Loucy (cell line): ENCODE data around the gene CD248.
A peak's percentile ranks its signal among the peaks of the same experiment; 100 is the strongest.

Experiments
- H2AFZ ChIP-seq: fragments of 200-600 bp; sonication (generic); 2 replicates; pipeline ENCODE4 v1.6.0; 2016; ENCODE audit warnings: antibody characterized with exemption, mild to moderate bottlenecking, low read length, moderate library complexity
- H3F3A ChIP-seq: fragments of 200-600 bp; 2 replicates; pipeline ENCODE4 v1.6.0; 2016; ENCODE audit warnings: antibody characterized with exemption, low read depth, mild to moderate bottlenecking
- H3K27me3 ChIP-seq: fragments of 200-600 bp; sonication (generic); 2 replicates; pipeline ENCODE4 v1.6.1; 2014; ENCODE audit warnings: low read length, mild to moderate bottlenecking; ENCODE audit not compliant: insufficient read depth, poor library complexity, severe bottlenecking
- H3K36me3 ChIP-seq: fragments of 200-600 bp; sonication (generic); 2 replicates; pipeline ENCODE4 v1.6.1; 2016; ENCODE audit warnings: low read length; ENCODE audit not compliant: insufficient read depth
- H3K4me1 ChIP-seq: fragments of 200-600 bp; sonication (generic); 2 replicates; pipeline ENCODE4 v1.5.1; 2014; ENCODE audit warnings: low read length, mild to moderate bottlenecking; ENCODE audit not compliant: insufficient read depth, poor library complexity, severe bottlenecking
- H3K4me2 ChIP-seq: fragments of 200-600 bp; sonication (generic); 2 replicates; pipeline ENCODE4 v1.6.0; 2014; ENCODE audit warnings: antibody characterized with exemption, low read length, low read depth, mild to moderate bottlenecking; ENCODE audit not compliant: poor library complexity, severe bottlenecking
- H3K4me3 ChIP-seq: fragments of 200-600 bp; sonication (generic); 2 replicates; pipeline ENCODE4 v1.5.1; 2014; ENCODE audit warnings: low read length, mild to moderate bottlenecking, mixed read lengths; ENCODE audit not compliant: poor library complexity, severe bottlenecking
- H3K79me2 ChIP-seq: fragments of 200-600 bp; sonication (generic); 2 replicates; pipeline ENCODE4 v1.6.1; 2014; ENCODE audit warnings: low read length; ENCODE audit not compliant: insufficient read depth
- H3K9ac ChIP-seq: fragments of 200-600 bp; sonication (generic); 2 replicates; pipeline ENCODE4 v1.6.0; 2014; ENCODE audit warnings: mild to moderate bottlenecking, low read depth, low read length, moderate library complexity; ENCODE audit not compliant: poor library complexity, severe bottlenecking
- H3K9me2 ChIP-seq: fragments of 200-600 bp; sonication (generic); replicated peaks from 2 replicates; pipeline ENCODE4 v1.6.1; 2016; ENCODE audit warnings: low read depth, low read length, mixed read lengths
- H3K9me3 ChIP-seq: fragments of 200-600 bp; sonication (generic); 2 replicates; pipeline ENCODE4 v1.6.1; 2014; ENCODE audit warnings: mild to moderate bottlenecking, antibody characterized with exemption, low read length, low read depth; ENCODE audit not compliant: insufficient read depth
- H4K20me1 ChIP-seq: fragments of 200-600 bp; sonication (generic); 2 replicates; pipeline ENCODE4 v1.6.0; 2014; ENCODE audit warnings: antibody characterized with exemption, low read length, mild to moderate bottlenecking; ENCODE audit not compliant: insufficient read depth, poor library complexity, severe bottlenecking
- EZH2phosphoT487 ChIP-seq: fragments of 200-600 bp; IDR thresholded peaks from 2 replicates; pipeline ENCODE4 v1.6.1; 2018; ENCODE audit warnings: antibody characterized with exemption, mild to moderate bottlenecking, moderate library complexity, borderline replicate concordance
- TF ChIP-seq, protein P1 (sequence below): fragments of 200-600 bp; sonication (generic); conservative IDR thresholded peaks from 2 replicates; pipeline ENCODE4 v1.5.1; 2014; ENCODE audit warnings: mild to moderate bottlenecking, antibody characterized with exemption, low read length

Gene CD248

DNA sequence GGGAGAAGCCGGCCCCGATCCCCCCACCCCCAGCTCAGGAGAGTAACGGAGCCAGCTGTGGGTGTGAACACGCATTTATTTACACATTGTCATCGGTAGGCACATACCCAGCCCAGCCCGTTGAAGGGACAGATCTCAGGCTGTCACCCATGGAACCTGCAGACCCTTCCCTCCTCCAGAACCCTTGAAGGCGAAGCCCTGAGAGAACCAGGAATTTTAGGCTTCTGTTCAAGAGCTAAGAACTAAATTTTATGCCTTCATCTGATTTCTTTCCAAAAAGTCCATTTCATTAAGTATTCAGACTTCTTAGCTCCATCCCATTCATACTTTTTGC lies 28.4 kb upstream of the CD248 start:
- H2AFZ ChIP-seq, result peak overlapping the region; percentile 78
- peaks cover 29% of the 10 kb centered on the region for H3K79me2 ChIP-seq
- H3F3A ChIP-seq, result peaks cover 3% of the 10 kb centered on the region; the same call in 1 of the 2 replicates
- no peaks in the 10 kb centered on the region for H3K9me3 ChIP-seq
- peaks cover 4% of the 10 kb centered on the region; the same call in 1 of the 2 replicates for H3K36me3 ChIP-seq
- peaks cover 7% of the 10 kb centered on the region for H4K20me1 ChIP-seq
- TF ChIP-seq, protein P1, sequence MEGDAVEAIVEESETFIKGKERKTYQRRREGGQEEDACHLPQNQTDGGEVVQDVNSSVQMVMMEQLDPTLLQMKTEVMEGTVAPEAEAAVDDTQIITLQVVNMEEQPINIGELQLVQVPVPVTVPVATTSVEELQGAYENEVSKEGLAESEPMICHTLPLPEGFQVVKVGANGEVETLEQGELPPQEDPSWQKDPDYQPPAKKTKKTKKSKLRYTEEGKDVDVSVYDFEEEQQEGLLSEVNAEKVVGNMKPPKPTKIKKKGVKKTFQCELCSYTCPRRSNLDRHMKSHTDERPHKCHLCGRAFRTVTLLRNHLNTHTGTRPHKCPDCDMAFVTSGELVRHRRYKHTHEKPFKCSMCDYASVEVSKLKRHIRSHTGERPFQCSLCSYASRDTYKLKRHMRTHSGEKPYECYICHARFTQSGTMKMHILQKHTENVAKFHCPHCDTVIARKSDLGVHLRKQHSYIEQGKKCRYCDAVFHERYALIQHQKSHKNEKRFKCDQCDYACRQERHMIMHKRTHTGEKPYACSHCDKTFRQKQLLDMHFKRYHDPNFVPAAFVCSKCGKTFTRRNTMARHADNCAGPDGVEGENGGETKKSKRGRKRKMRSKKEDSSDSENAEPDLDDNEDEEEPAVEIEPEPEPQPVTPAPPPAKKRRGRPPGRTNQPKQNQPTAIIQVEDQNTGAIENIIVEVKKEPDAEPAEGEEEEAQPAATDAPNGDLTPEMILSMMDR, result no peak
- TF ChIP-seq EZH2phosphoT487, result no peak
- H3K27me3 ChIP-seq, result no peaks in the 10 kb centered on the region
- peak overlapping the region; percentile 84 for H3K9ac ChIP-seq
- H3K4me3 ChIP-seq, result peak overlapping the region; percentile 83
- peak overlapping the region; percentile 91 for H3K4me2 ChIP-seq
- H3K9me2 ChIP-seq, result no peaks in the 10 kb centered on the region
- H3K4me1 ChIP-seq, result peaks cover 28% of the 10 kb centered on the region

DNA sequence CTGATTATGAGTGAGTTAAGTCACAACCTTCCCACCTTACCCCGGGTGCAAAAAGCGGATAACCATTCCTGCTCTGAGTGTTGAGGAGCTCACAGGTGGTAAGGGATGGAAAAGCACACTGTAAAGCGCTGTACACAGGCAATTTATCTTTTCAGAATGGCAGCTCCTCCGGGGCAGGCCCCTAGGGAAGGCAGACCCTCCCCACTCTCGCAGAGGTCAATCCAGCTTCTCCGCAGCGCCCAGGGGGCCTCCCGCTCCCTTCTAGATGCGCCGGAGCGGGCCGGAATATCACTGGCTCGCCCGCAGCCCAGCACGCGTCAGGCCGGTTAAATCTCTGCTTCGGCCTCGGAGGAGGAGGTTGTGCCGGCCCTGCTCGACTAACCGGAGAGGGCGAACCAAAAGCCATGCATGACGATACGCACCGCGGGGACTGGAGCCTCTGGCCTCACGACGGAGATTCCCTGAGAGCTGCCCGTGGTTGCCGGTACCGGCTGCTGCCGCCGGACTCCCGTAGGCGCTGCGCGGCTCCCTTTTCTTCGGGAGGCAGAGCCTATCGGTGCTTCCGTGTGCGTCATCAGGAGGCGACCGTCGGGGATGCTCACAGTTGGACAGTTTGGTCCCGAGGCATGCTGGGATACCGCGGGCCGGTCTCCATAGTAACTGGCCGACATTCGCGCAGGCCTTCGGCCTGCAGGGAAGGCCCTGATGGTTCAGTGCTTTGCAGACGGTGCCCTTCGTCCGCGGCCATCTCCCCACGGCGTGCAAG lies 27.9 kb upstream of the CD248 start, which contains the start of gene BRMS1:
Gene BRMS1, minus strand, starts transcription at position 555 of the 766 bp plus-strand sequence. CDS start 2,870 bp downstream, outside the sequence.
- Histone ChIP-seq H3K4me1 (peaks cover 28% of the 10 kb centered on the region), H3K27me3 (no peaks in the 10 kb centered on the region), H3K79me2 (peaks cover 29% of the 10 kb centered on the region), H4K20me1 (peaks cover 7% of the 10 kb centered on the region), H3K9me3 (no peaks in the 10 kb centered on the region), H3K9ac (peak within 1 kb of the TSS; percentile 84), H2AFZ (peak within 1 kb of the TSS; percentile 78), H3K4me2 (peak within 1 kb of the TSS; percentile 91), H3K9me2 (no peaks in the 10 kb centered on the region), H3F3A (peaks cover 3% of the 10 kb centered on the region; the same call in 1 of the 2 replicates), H3K36me3 (peaks cover 6% of the 10 kb centered on the region; the same call in 1 of the 2 replicates), H3K4me3 (peak within 1 kb of the TSS; percentile 83)
- no peak for TF ChIP-seq EZH2phosphoT487
- TF ChIP-seq, protein P1, result no peak

- no peaks in the 10 kb centered on the region for H3K9me3 ChIP-seq
- peaks cover 25% of the 10 kb centered on the region for H3K4me1 ChIP-seq
- H3K27me3 ChIP-seq, result no peaks in the 10 kb centered on the region
- H3F3A ChIP-seq, result no peaks in the 10 kb centered on the region
- peaks cover 29% of the 10 kb centered on the region for H3K79me2 ChIP-seq
- peaks cover 7% of the 10 kb centered on the region for H4K20me1 ChIP-seq
- TF ChIP-seq EZH2phosphoT487, result no peak
- TF ChIP-seq, protein P1, result no peak
- no peak overlapping the region for H3K9ac ChIP-seq
- H2AFZ ChIP-seq, result no peak overlapping the region
- H3K36me3 ChIP-seq, result peaks cover 6% of the 10 kb centered on the region; the same call in 1 of the 2 replicates
- H3K9me2 ChIP-seq, result no peaks in the 10 kb centered on the region
- H3K4me2 ChIP-seq, result peak overlapping the region; percentile 91
- peak overlapping the region; percentile 83 for H3K4me3 ChIP-seq
Observed at GRCh38 chr11:66343176-66343575, 26.3 kb upstream of the CD248 start.
